HG03571 (cell line): ENCODE data around the gene KLF6.
A peak's percentile ranks its signal among the peaks of the same experiment; 100 is the strongest.

Experiments
- ATAC-seq: cut with Tn5 transposase; IDR thresholded peaks from one replicate; pipeline ENCODE4 v1.9.1; 2021; ENCODE audit not compliant: unreplicated experiment

Gene KLF6

GRCh38 chr10:3775696-3776551, 9.1 kb downstream of the KLF6 start:
- ATAC-seq: no peak

GRCh38 chr10:3774814-3775695, 10.0 kb downstream of the KLF6 start:
- no peak for ATAC-seq

- no peak for ATAC-seq
These were observed 10.8 kb downstream of the KLF6 start for GRCh38 chr10:3774018-3774813.

GRCh38 chr10:3773460-3774017, 11.5 kb downstream of the KLF6 start:
- no peak for ATAC-seq

- ATAC-seq: no peak
These were observed 12.4 kb downstream of the KLF6 start for GRCh38 chr10:3772361-3773171.

- ATAC-seq: no peak
These were observed 14.3 kb downstream of the KLF6 start for GRCh38 chr10:3770611-3771110.

- no peak for ATAC-seq
These were observed 15.5 kb downstream of the KLF6 start for GRCh38 chr10:3769556-3769955.

- no peak for ATAC-seq
These were observed 18.8 kb downstream of the KLF6 start for GRCh38 chr10:3766046-3766756.

- no peak for ATAC-seq
These were observed 19.9 kb downstream of the KLF6 start for GRCh38 chr10:3765146-3765545.

- no peak for ATAC-seq
These were observed 20.3 kb downstream of the KLF6 start for GRCh38 chr10:3764626-3765112.

- ATAC-seq: no peak
These were observed 21.0 kb downstream of the KLF6 start for GRCh38 chr10:3763852-3764625.

GRCh38 chr10:3763035-3763456, 22.0 kb downstream of the KLF6 start:
- no peak for ATAC-seq

- ATAC-seq: no peak
These were observed 22.7 kb downstream of the KLF6 start for GRCh38 chr10:3762309-3762708.

GRCh38 chr10:3761904-3762303, 23.1 kb downstream of the KLF6 start:
- ATAC-seq: no peak

- peak; percentile 56 for ATAC-seq
These were observed 23.9 kb downstream of the KLF6 start for GRCh38 chr10:3761021-3761686.

GRCh38 chr10:3760083-3760482, 24.9 kb downstream of the KLF6 start:
- no peak for ATAC-seq

GRCh38 chr10:3759397-3759796, 25.6 kb downstream of the KLF6 start:
- no peak for ATAC-seq

GRCh38 chr10:3758491-3758970, 26.5 kb downstream of the KLF6 start:
- ATAC-seq: no peak
